Measurements from ENCODE around the gene ODAD3. TPM values are rescaled to one million over a fixed set of nuclear protein-coding genes. Genes with fewer than 3 reads are reported as not detected.
"Not testable (repeated sequence)": the region's sequence is repeated elsewhere in the genome, so short reads cannot be mapped to it uniquely, and the experiment has no call there.

ODAD3 gene
- total RNA-seq, 1 experiment from 2014 or later: 1.1 TPM

DNA sequence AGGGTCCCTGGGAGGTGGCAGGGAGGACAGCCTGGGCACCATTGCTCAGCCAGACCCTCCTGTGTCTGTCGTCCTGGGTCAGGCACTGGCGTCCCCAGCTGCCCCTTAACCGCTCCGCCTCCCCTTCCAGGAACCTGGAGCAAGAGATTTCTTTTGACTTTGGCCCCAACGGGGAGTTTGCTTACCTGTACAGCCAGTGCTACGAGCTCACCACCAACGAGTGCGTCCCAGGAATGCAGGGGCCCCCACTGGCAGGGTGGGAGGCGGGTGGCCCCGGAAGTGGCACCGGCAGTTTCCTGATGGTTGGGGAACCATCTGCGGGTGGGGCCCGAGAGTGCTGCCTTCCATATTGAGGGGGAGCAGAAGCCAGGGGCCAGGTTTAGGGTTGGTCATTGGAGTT lies 13.5 kb upstream of the ODAD3 start:
- in situ Hi-C loops (cut with HindIII; ENCODE audit: low pct_unique_long_range_greater_than_20kb, low sequenced_read_pairs): no loop called here

DNA sequence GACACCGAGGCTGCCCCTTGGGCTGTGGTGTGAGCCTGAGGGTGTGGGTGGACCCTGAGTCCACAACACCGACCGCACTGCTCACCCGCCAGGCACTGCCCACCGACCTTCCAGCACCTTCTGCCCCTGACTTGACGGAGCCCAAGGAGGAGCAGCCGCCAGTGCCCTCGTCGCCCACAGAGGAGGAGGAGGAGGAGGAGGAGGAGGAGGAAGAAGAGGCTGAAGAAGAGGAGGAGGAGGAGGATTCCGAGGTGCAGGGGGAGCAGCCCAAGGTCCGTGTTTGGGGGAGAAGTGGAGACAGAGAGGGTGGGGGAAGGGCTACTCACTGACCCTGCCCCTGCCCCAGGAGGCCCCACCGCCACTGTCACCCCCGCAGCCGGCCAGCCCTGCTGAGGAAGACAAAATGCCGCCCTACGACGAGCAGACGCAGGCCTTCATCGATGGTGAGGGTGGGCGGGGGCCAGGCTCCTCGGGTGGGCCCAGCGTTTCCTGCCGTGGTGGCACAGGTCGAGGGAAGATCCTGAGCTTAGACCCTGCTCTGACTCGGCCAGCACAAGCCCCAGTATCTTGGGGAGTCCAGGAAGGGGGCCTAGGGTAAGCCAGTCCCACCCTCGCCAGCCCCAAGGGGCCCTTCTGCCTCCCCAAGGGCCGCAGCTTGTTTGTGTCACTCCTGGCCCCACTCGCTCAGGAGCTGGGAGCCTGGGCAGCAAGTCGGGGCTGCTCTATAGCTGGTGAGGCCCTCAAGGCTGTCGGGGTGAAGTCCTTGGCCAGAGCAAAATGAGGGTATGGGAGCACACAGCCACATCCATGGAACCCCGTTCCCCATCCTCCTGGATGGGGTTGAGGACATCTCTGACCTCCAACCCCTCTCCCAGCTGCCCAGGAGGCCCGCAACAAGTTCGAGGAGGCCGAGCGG lies 12.7 kb upstream of the ODAD3 start:
- in situ Hi-C loops (cut with HindIII; ENCODE audit: low pct_unique_long_range_greater_than_20kb, low sequenced_read_pairs): no loop called here
- no peak for DNase-seq (ENCODE audit: low read depth)

More for the DNA sequence above, 13.5 kb upstream of the ODAD3 start:
- DNase-seq (ENCODE audit: low read depth): no peak

GRCh38 chr19:11446652-11447301 lies 11.9 kb upstream of the ODAD3 start:
- in situ Hi-C loops (cut with HindIII; ENCODE audit: low pct_unique_long_range_greater_than_20kb, low sequenced_read_pairs): no loop called here
- no peak for DNase-seq (ENCODE audit: low read depth)

DNA sequence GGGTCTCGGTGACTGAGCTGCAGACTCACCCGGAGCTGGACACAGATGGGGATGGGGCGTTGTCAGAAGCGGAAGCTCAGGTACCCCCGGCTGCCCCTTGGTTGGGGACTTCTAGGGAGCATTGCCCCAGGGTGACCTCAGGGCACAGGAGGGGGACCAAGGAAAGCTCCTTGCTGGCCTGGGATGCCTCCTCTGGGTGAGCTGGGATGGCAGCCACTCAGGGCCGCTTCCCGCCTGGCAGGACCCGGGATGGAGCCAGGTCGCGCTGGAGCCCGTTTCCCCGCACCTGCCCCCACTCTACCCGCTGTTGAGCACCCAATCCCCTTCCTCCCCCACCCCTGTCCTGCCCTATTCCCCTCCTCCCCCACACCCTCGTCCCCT lies 11.3 kb upstream of the ODAD3 start:
- DNase-seq (ENCODE audit: low read depth): no peak
- in situ Hi-C loops (cut with HindIII; ENCODE audit: low pct_unique_long_range_greater_than_20kb, low sequenced_read_pairs): no loop called here

GRCh38 chr19:11445141-11445540 lies 10.2 kb upstream of the ODAD3 start:
- DNase-seq (ENCODE audit: low read depth): no peak
- in situ Hi-C loops (cut with HindIII; ENCODE audit: low pct_unique_long_range_greater_than_20kb, low sequenced_read_pairs): no loop called here

DNA sequence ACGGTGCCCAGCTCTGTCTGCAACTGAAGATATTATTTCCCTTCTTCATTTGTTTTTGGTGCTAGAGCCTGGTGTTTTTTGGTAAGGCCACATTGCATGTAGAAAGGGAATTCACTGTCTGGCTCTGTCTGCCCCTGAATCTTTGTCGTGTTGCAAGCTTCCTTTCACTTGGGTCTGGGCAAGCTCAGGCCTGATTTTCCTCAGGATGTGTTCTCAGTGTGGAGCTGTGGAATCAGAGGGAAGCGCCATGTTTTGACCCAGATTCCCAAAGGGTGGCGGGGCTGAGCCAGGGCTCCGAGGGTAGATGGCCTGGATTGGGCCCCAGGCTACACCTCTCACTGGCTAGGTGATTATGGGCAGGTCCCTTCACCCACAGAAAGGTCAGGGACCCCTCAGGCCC lies 9.1 kb upstream of the ODAD3 start:
- in situ Hi-C loops (cut with HindIII; ENCODE audit: low pct_unique_long_range_greater_than_20kb, low sequenced_read_pairs): no loop called here
- no peak for DNase-seq (ENCODE audit: low read depth)

DNA sequence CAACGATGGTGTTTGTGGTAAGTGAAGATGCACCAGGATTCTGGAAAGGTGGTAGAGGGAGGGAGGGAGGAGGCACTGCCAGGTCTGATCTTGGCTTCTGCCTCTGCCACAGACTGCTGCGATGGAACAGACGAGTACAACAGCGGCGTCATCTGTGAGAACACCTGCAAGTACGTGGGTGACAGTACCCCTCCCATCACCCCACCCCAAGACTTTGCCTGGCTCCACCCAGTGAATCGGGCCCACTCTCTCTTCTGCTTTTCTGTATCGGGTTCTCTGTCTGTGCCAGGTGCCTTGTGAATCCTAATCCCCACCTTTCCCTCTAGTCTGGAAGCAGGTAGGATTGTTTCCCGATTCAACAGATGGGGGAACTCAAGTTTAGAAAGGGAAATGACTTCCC lies 3.0 kb upstream of the ODAD3 start:
- DNase-seq (ENCODE audit: low read depth): no peak
- in situ Hi-C loops (cut with HindIII; ENCODE audit: low pct_unique_long_range_greater_than_20kb, low sequenced_read_pairs): no loop called here

DNA sequence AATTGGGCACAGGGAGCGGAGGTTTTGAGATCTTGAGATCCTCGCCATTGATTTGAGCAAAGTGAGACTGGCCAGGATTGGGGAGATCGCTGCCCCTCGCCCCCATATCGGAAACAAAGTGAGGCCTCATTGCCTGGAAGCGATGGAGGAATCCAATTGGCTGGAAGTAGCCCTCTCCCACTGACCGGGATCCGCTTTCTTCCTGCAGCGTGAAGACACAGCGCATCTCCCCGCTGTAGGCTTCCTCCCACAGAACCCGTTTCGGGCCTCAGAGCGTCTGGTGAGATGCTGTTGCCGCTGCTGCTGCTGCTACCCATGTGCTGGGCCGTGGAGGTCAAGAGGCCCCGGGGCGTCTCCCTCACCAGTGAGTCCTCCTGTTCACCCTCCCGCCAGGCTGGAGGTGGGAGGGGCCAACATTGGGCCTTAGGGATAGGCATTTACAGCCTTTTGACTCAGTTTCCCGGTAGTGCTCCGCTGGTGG lies 952 bp upstream of the ODAD3 start:
- no peak for DNase-seq (ENCODE audit: low read depth)
- in situ Hi-C loops (cut with HindIII; ENCODE audit: low pct_unique_long_range_greater_than_20kb, low sequenced_read_pairs): no loop called here

DNA sequence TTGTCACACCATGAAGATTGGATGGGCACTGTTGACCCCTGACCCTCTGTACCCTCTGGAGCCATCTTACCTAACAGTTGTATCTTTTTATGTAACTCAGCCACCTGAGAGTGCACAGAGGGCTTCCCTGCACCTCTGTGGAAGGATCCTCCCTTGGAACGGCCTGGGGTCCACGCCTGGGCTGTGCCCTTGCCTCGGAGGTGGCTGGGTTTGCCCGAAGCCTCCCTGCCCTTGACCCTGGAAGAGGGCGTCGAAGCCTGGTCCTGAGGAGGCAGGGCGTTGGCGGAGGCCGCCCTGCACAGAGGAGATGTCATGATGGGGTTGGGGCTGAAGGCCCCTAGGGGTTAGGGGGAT lies 241 bp downstream of the ODAD3 start:
- in situ Hi-C loops (cut with HindIII; ENCODE audit: low pct_unique_long_range_greater_than_20kb, low sequenced_read_pairs): no loop called here
- no peak for DNase-seq (ENCODE audit: low read depth)

- DNase-seq (ENCODE audit: low read depth); in situ Hi-C loops (cut with HindIII; ENCODE audit: low pct_unique_long_range_greater_than_20kb, low sequenced_read_pairs): not testable (repeated sequence)
These were observed 1.4 kb downstream of the ODAD3 start for GRCh38 chr19:11433526-11433925.

DNA sequence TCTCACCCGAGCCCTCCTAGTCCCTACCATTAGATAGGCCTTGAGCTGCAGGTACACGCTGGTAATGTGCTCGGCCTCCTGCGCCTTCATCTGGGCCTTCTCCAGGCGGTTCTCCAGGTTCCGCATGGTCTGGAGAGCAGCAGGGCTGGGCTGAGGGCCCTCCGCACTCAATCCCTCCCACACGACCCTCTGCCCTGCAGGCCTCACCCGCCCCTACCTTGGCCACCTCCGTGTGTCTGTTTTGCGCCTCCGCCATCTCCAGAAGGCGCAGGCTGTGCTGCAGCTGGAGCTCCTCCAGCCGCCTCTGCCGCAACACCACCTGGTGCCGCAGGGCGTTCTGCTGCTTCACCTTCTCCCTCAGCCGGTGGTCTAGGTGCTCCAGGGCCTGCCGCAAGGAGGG lies 8.3 kb downstream of the ODAD3 start:
- DNase-seq (ENCODE audit: low read depth): no peak
- in situ Hi-C loops (cut with HindIII; ENCODE audit: low pct_unique_long_range_greater_than_20kb, low sequenced_read_pairs): no loop called here

DNA sequence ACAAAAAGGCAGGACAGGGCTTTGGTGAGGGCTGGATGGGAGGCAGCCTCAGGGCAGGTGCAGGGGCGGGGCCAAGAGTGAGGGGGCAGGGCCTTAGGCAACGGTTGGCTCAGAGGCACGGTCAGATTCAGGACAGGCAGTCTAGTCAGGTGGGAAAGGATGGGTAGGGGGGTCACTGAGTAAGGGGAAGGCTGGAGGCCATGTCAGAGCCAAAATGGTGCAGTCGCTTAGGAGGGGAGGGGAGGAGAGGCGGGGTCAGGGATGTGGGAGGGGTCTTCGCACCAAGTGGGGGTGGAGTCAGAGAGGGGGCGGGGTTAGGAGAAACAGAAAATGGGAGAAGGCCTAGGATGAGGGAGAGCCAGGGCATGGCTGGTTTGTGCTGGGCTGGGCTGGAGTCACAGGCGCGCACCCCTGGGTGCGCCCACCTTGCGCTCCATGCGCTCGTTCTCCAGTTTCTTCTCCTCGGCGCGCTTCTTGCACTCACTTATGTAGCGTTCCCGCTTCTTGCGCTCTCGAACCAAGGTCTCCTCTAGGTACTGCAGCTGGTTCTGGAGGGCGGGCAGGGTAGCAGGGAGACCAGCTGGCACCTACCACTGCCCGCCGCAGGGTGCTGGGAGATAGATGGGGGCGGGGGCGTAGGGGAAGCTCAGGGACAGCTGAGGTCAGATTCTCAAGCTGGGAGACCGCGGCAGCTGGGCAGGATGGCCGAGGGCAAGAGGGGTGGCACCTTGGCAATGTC lies 9.0 kb downstream of the ODAD3 start:
- in situ Hi-C loops (cut with HindIII; ENCODE audit: low pct_unique_long_range_greater_than_20kb, low sequenced_read_pairs): no loop called here
- no peak for DNase-seq (ENCODE audit: low read depth)

GRCh38 chr19:11423791-11424181 lies 11.1 kb downstream of the ODAD3 start:
- no peak for DNase-seq (ENCODE audit: low read depth)
- in situ Hi-C loops (cut with HindIII; ENCODE audit: low pct_unique_long_range_greater_than_20kb, low sequenced_read_pairs): no loop called here

- in situ Hi-C loops (cut with HindIII; ENCODE audit: low pct_unique_long_range_greater_than_20kb, low sequenced_read_pairs): no loop called here
- no peak for DNase-seq (ENCODE audit: low read depth)
These were observed 11.6 kb downstream of the ODAD3 start for GRCh38 chr19:11423164-11423790.

DNA sequence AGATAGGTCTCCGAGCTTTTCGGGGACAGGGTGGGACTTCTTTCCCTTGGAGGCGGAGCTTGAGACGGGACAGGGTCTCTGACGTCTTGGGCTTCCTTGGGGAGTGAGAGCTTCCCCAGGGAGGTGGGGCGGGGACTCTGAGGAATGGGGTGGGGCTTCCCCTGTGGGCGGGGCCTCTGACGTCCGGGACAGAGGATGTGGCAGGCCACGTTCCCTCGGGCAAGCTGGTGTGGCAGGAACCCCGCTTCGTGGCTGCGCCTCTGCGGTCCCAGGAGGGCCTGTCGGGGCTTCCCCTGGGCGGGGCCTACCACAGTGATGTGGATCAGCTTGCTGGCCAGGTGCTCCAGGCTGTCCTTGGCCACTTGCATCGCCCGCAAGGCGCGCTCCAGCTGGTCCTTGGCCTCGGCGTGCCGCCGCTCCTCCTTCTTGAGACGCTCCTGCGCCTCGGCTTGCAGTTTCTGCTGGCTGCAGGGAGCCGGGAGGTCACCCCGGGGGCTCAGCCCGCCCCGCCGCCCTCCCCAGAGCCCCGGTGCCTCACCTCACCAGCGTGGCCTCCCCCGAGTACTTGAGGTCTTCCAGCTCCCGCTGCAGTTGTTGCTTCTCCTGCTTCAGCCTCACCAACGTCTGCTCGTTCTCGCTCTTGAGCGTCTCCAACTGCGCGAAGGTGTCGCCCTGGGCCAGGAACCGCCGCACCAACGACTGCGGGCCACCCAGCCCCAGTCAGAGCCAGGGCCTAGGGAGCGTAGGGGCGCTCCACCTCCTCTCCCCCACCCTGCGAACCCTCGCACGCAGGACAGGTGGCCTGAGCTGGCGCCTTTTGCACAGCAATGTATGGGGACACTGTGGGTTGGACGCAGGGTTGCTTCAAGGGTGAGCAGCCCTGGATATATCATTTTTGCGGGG lies 12.5 kb downstream of the ODAD3 start:
- in situ Hi-C loops (cut with HindIII; ENCODE audit: low pct_unique_long_range_greater_than_20kb, low sequenced_read_pairs): no loop called here
- DNase-seq (ENCODE audit: low read depth): no peak

- no peak for DNase-seq (ENCODE audit: low read depth)
- in situ Hi-C loops (cut with HindIII; ENCODE audit: low pct_unique_long_range_greater_than_20kb, low sequenced_read_pairs): no loop called here
These were observed 13.4 kb downstream of the ODAD3 start for GRCh38 chr19:11421371-11422098.
